Subcutaneous abdominal adipose tissue (tissue), 5 donors: Measurements from ENCODE around the gene APOL4.

Source experiments
- H3K27ac ChIP-seq: one replicate; pipeline ENCODE4 v1.7.0; 2013; ENCODE audit warnings: low read depth, mild to moderate bottlenecking, inconsistent platforms, low read length, moderate library complexity
- H3K27me3 ChIP-seq, 5 donors: one replicate each; pipeline ENCODE4 v1.7.0; 2013; ENCODE audit warnings: low read length in 5 of 5, inconsistent platforms in 1 of 5; ENCODE audit not compliant: control insufficient read depth in 5 of 5, insufficient read depth in 4 of 5
- H3K36me3 ChIP-seq, 5 donors: one replicate each; pipeline ENCODE4 v1.7.0; 2013; ENCODE audit warnings: low read length in 5 of 5; ENCODE audit not compliant: control insufficient read depth in 5 of 5, insufficient read depth in 5 of 5
- H3K4me1 ChIP-seq, 5 donors: one replicate each; pipeline ENCODE4 v1.7.0; 2013; ENCODE audit warnings: low read length in 5 of 5, mild to moderate bottlenecking in 3 of 5, moderate library complexity in 1 of 5; ENCODE audit not compliant: control insufficient read depth in 5 of 5, insufficient read depth in 5 of 5
- H3K4me3 ChIP-seq, 5 donors: one replicate each; pipeline ENCODE4 v1.7.0; 2013; ENCODE audit warnings: low read length in 5 of 5, low read depth in 1 of 5
- H3K9ac ChIP-seq, 5 donors: one replicate each; pipeline ENCODE4 v1.7.0; 2013; ENCODE audit warnings: low read length in 5 of 5, mild to moderate bottlenecking in 4 of 5, moderate library complexity in 3 of 5
- H3K9me3 ChIP-seq, 5 donors: one replicate each; pipeline ENCODE4 v1.7.0; 2013; ENCODE audit warnings: low read length in 5 of 5; ENCODE audit not compliant: control insufficient read depth in 5 of 5
- donor health status: healthy.
- donor health status: healthy.
- donor health status: healthy.
- donor health status: healthy.
- donor health status: healthy.

The APOL4 gene

GRCh38 chr22:36180038-36180880 is 21.4 kb downstream of the APOL4 start:
- Histone ChIP-seq H3K36me3 (no peaks in the 10 kb centered on the region), H3K9ac (no peak overlapping the region), H3K27ac (no peak overlapping the region), H3K9me3 (no peaks in the 10 kb centered on the region), H3K4me1 (peaks cover 0 to 11% (median 3%) of the 10 kb centered on the region in 5 donors), H3K4me3 (no peak overlapping the region), H3K27me3 (no peaks in the 10 kb centered on the region)

- no peaks in the 10 kb centered on the region for H3K9me3 ChIP-seq
- H3K9ac ChIP-seq: no peak overlapping the region
- H3K36me3 ChIP-seq: no peaks in the 10 kb centered on the region
- H3K27ac ChIP-seq: no peak overlapping the region
- H3K4me1 ChIP-seq: peaks cover 0 to 4% (median 3%) of the 10 kb centered on the region in 5 donors
- H3K4me3 ChIP-seq: no peak overlapping the region
- H3K27me3 ChIP-seq: no peaks in the 10 kb centered on the region
Measured at GRCh38 chr22:36177160-36177559, 24.4 kb downstream of the APOL4 start.

- Histone ChIP-seq H3K36me3 (no peaks in the 10 kb centered on the region), H3K9me3 (no peaks in the 10 kb centered on the region), H3K9ac (no peak overlapping the region), H3K4me1 (peaks cover 0 to 4% (median 3%) of the 10 kb centered on the region in 5 donors), H3K27ac (no peak overlapping the region), H3K4me3 (no peak overlapping the region), H3K27me3 (no peaks in the 10 kb centered on the region)
Measured at GRCh38 chr22:36175892-36176291, 25.7 kb downstream of the APOL4 start.

GRCh38 chr22:36171941-36172340 is 29.7 kb downstream of the APOL4 start:
- H3K4me3 ChIP-seq: no peak overlapping the region
- no peak overlapping the region for H3K27ac ChIP-seq
- H3K4me1 ChIP-seq: no peaks in the 10 kb centered on the region
- no peak overlapping the region for H3K9ac ChIP-seq
- H3K9me3 ChIP-seq: no peaks in the 10 kb centered on the region
- H3K36me3 ChIP-seq: no peaks in the 10 kb centered on the region
- no peaks in the 10 kb centered on the region for H3K27me3 ChIP-seq

GRCh38 chr22:36166518-36167220 is 34.9 kb downstream of the APOL4 start:
- H3K9ac ChIP-seq: peak overlapping the region in 1 of 5 donors; percentile 13
- H3K9me3 ChIP-seq: no peaks in the 10 kb centered on the region
- no peak overlapping the region for H3K27ac ChIP-seq
- H3K36me3 ChIP-seq: no peaks in the 10 kb centered on the region
- H3K4me1 ChIP-seq: peaks cover 0 to 30% (median 24%) of the 10 kb centered on the region in 5 donors
- H3K4me3 ChIP-seq: no peak overlapping the region
- no peaks in the 10 kb centered on the region for H3K27me3 ChIP-seq

- no peak overlapping the region for H3K4me3 ChIP-seq
Measured at GRCh38 chr22:36166086-36166485, 35.5 kb downstream of the APOL4 start.

GRCh38 chr22:36165141-36165540 is 36.5 kb downstream of the APOL4 start:
- Histone ChIP-seq H3K4me3 (no peak overlapping the region), H3K27ac (peak overlapping the region; percentile 6), H3K9ac (no peak overlapping the region), H3K9me3 (no peaks in the 10 kb centered on the region), H3K36me3 (no peaks in the 10 kb centered on the region), H3K4me1 (peaks cover 2 to 45% (median 39%) of the 10 kb centered on the region in 5 donors), H3K27me3 (no peaks in the 10 kb centered on the region)

More at GRCh38 chr22:36166086-36166485, 35.5 kb downstream of the APOL4 start:
- peak overlapping the region in 1 of 5 donors; percentile 13 for H3K9ac ChIP-seq
- H3K9me3 ChIP-seq: no peaks in the 10 kb centered on the region
- H3K27me3 ChIP-seq: no peaks in the 10 kb centered on the region
- no peaks in the 10 kb centered on the region for H3K36me3 ChIP-seq
- H3K4me1 ChIP-seq: peaks cover 0 to 36% (median 30%) of the 10 kb centered on the region in 5 donors
- H3K27ac ChIP-seq: no peak overlapping the region

- no peaks in the 10 kb centered on the region for H3K36me3 ChIP-seq
- H3K4me1 ChIP-seq: peaks cover 2 to 50% (median 43%) of the 10 kb centered on the region in 5 donors
- no peak overlapping the region for H3K9ac ChIP-seq
- H3K27ac ChIP-seq: peak overlapping the region; percentile 6
- H3K9me3 ChIP-seq: no peaks in the 10 kb centered on the region
- no peaks in the 10 kb centered on the region for H3K27me3 ChIP-seq
- H3K4me3 ChIP-seq: no peak overlapping the region
Measured at GRCh38 chr22:36164621-36165020, 37.0 kb downstream of the APOL4 start.

GRCh38 chr22:36163497-36163896 is 38.1 kb downstream of the APOL4 start:
- Histone ChIP-seq H3K4me3 (no peak overlapping the region), H3K36me3 (no peaks in the 10 kb centered on the region), H3K4me1 (peaks cover 2 to 61% (median 54%) of the 10 kb centered on the region in 5 donors), H3K9me3 (no peaks in the 10 kb centered on the region), H3K27me3 (no peaks in the 10 kb centered on the region), H3K27ac (peak overlapping the region; percentile 15), H3K9ac (no peak overlapping the region)
